H1 (cell line): ENCODE results near the gene XPO6. TPM values are rescaled to one million over a fixed set of nuclear protein-coding genes. Genes with fewer than 3 reads are reported as not detected.

ENCODE experiments used
- CBX8 ChIP-seq: fragments of 300-800, 300-1000 bp; sonication (generic); IDR thresholded peaks from 2 replicates; pipeline ENCODE4 v1.7.1; 2016; ENCODE audit warnings: low read depth, low read length, borderline replicate concordance
- CHD7 ChIP-seq: fragments of 300-600 bp; sonication (generic); IDR thresholded peaks from 2 replicates; pipeline ENCODE4 v1.7.1; 2012; ENCODE audit warnings: low read length, moderate library complexity, mild to moderate bottlenecking, inconsistent platforms; ENCODE audit not compliant: insufficient replicate concordance
- EP300 ChIP-seq, 2 experiments: IDR thresholded peaks; 1 replicate in 1 of 2; 2 replicates in 1 of 2; pipeline ENCODE4 v1.6.1; 2011 to 2012; ENCODE audit warnings: low read depth in 2 of 2, low read length in 2 of 2, mild to moderate bottlenecking in 2 of 2, borderline replicate concordance in 1 of 2, inconsistent platforms in 1 of 2, moderate library complexity in 1 of 2
- NANOG ChIP-seq: IDR thresholded peaks from 2 replicates; pipeline ENCODE4 v1.6.1; 2011; ENCODE audit warnings: low read length, low read depth, mild to moderate bottlenecking, inconsistent platforms; ENCODE audit not compliant: insufficient read depth, poor library complexity, severe bottlenecking
- POLR2AphosphoS5 ChIP-seq: IDR thresholded peaks from 2 replicates; pipeline ENCODE4 v1.6.1; 2011; ENCODE audit warnings: low read depth, low read length
- TBP ChIP-seq: IDR thresholded peaks from 2 replicates; pipeline ENCODE4 v1.6.1; 2011; ENCODE audit warnings: low read depth, low read length, improper control_type of control experiment
- polyA plus RNA-seq, 7 experiments: library from polyadenylated mRNA; depleted of rRNA in 3 of 7; stranded (reverse) in 5 of 7; unstranded in 2 of 7; fragments of >200 nt in 5 of 7; fragments of 200-250 nt in 2 of 7; gene quantifications; 1 replicate in 5 of 7; 2 replicates in 1 of 7; 4 replicates in 1 of 7; pipeline versions ENCODE4 v1.2.1 to v1.2.3, GENCODE V29; 2011 to 2013; ENCODE audit warnings: missing spikeins in 2 of 7, mixed read lengths in 2 of 7
- total RNA-seq: library from RNA; stranded (reverse); fragmentation: NEBNext Ultra II Directional; extraction: Animal tissue kit (Norgen Biotek cat#: 25700); gene quantifications from 2 replicates; pipeline ENCODE4 v1.2.1, GENCODE V29; 2021

Gene XPO6
- total and polyA plus RNA-seq, 2 of the 8 experiments (the other 6 are each of a cell fraction or from before 2014, with no cell fraction given) = 152 to 254 TPM

GRCh38 chr16:28183930-28184329, 27.8 kb downstream of the XPO6 start (continued):
- no peak for TF ChIP-seq CHD7
- TF ChIP-seq NANOG = no peak
- no peak for TF ChIP-seq POLR2AphosphoS5
- TF ChIP-seq CBX8 = no peak
- TF ChIP-seq TBP = no peak
- TF ChIP-seq EP300 (IDR thresholded peaks at IDR 0.05; ENCODE audit: borderline replicate concordance in 1 of 2, low read depth in 2 of 2, low read length in 2 of 2) = no peak
